Muscle layer of colon (tissue), 2 donors: ENCODE results near the gene EXOSC9.

ENCODE experiments used
- H3K27ac ChIP-seq: one replicate; pipeline ENCODE4 v1.7.0; 2013; ENCODE audit warnings: low read depth, mild to moderate bottlenecking, low read length, moderate library complexity
- H3K27me3 ChIP-seq, 2 donors: one replicate each; pipeline ENCODE4 v1.7.0; 2013; ENCODE audit warnings: low read length in 2 of 2, mild to moderate bottlenecking in 2 of 2; ENCODE audit not compliant: insufficient read depth in 2 of 2, control insufficient read depth in 1 of 2
- H3K36me3 ChIP-seq: one replicate; pipeline ENCODE4 v1.7.0; 2013; ENCODE audit warnings: mild to moderate bottlenecking, low read length; ENCODE audit not compliant: insufficient read depth
- H3K4me1 ChIP-seq: one replicate; pipeline ENCODE4 v1.7.0; 2013; ENCODE audit warnings: mild to moderate bottlenecking, low read length; ENCODE audit not compliant: insufficient read depth
- H3K4me3 ChIP-seq, 2 donors: one replicate each; pipeline ENCODE4 v1.7.0; 2013; ENCODE audit warnings: low read length in 2 of 2, low read depth in 1 of 2, mild to moderate bottlenecking in 1 of 2, moderate library complexity in 1 of 2
- H3K9ac ChIP-seq: one replicate; pipeline ENCODE4 v1.7.0; 2013; ENCODE audit warnings: low read length
- H3K9me3 ChIP-seq: one replicate; pipeline ENCODE4 v1.7.0; 2013; ENCODE audit warnings: mild to moderate bottlenecking, low read length
- donor health status: abdominal sarcoma.
- donor health status: Adenocarcinoma of cecum.

The EXOSC9 gene

DNA sequence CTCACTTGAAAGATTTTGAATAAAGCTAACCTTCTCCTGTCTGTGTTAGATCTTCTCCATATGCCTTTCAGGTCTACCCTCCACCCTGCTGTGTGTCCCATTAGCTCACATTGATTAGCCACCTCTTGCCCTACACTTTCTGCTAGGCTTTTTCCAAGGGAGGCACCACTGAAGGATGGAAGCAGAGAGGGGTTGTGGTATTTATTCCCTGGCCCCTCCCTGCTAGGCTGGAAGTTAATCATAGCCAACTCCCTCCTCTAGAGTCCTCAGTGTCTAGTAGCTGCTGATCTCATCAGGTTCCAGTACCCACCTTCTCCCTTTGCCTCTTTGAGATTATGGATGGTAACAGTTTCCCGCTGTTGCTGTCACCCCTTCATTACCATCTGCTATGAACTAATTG lies 27.2 kb upstream of the EXOSC9 start:
- H3K4me1 ChIP-seq, result no peaks in the 10 kb centered on the region
- H3K27me3 ChIP-seq, result no peaks in the 10 kb centered on the region
- H3K9ac ChIP-seq, result no peak overlapping the region
- H3K36me3 ChIP-seq, result no peaks in the 10 kb centered on the region
- no peaks in the 10 kb centered on the region for H3K9me3 ChIP-seq
- H3K4me3 ChIP-seq, result no peak overlapping the region
- H3K27ac ChIP-seq, result no peak overlapping the region

DNA sequence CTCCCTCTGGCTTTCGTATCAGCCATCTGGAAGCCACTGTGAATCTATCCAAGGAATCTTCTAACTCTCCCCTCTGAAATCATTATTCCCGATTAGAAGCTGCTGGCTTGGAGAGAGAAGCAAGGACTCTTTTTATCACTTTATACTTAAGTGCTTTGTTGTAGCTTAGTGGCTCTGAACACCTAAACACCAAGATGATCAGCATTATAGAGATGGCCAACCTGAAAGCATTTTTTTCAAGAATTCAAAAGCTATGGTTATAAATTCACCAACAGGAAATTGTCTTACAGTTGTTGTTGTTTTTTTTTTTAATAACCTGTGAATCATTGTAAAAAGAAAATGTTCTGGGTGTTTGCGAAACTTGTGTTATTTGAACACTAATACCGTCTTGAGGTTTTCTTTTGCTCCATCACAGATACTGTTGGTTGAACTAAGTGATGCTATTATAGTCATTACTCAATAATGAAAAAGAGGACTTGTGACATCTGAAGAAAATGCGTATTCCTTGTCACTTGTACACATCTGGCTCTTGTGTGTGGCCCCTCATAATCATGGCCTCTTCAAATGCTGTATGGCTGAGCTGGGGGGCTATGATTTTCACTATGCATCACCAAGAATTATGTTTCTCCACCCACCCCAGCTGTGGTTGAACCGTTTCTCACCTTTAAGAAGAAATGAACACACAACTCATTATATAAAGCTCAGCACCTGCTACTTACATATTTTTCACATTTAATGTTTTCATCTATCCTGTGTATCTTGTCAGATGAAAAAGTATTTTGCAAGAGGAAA lies 24.3 kb upstream of the EXOSC9 start:
- H3K4me3 ChIP-seq, result no peak overlapping the region
- H3K9me3 ChIP-seq, result no peaks in the 10 kb centered on the region
- no peaks in the 10 kb centered on the region for H3K27me3 ChIP-seq
- no peak overlapping the region for H3K27ac ChIP-seq
- H3K36me3 ChIP-seq, result no peaks in the 10 kb centered on the region
- H3K9ac ChIP-seq, result no peak overlapping the region
- no peaks in the 10 kb centered on the region for H3K4me1 ChIP-seq

DNA sequence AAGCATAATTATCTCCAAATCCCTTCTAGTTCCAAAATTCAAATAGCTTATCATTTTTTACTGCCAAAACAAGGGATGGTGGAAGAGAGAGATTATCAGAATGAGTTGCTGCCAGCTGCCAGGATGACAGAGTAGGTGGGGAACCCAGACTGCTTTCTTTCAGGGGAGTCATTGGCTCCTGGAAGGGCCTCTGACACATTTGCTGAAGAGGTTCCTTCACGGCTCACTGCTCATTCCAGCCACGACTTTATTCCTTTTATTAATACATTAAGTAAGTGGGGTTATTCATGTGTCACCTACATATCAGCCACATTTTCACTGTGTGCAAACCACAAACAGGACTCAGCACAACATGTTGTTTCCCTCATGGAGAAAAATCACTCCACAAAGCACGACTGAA lies 23.5 kb upstream of the EXOSC9 start:
- Histone ChIP-seq H3K4me3 (no peak overlapping the region), H3K9me3 (no peaks in the 10 kb centered on the region), H3K36me3 (no peaks in the 10 kb centered on the region), H3K27me3 (no peaks in the 10 kb centered on the region), H3K4me1 (no peaks in the 10 kb centered on the region), H3K27ac (no peak overlapping the region), H3K9ac (no peak overlapping the region)

DNA sequence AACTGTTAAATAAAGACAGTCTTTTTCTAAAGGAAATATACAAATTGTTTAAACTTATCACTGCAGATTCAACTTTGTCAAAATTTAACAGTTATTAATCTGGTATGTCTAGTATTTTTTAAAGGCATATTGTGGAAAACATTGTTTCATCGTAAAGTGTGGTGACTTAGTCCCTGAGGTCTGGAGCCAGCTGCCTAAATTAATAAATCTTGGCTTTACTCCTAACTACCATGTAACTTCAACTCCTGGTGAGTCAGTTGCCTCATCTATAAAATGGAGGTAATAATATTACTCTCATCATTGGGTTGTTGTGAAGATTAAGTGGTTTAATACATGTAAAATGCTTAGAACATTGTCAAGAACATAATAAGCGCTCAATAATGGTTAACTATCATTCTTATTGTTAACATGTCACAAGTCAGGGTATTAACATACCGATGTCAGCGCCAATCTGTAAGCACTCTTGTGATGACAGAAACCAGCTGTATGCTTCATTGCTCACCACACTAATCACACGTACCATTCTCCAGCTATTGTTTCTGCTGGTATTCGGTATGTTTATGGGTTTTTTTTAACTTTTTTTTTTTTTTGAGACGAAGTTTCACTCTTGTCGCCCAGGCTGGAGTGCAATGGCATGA lies 22.0 kb upstream of the EXOSC9 start:
- no peak overlapping the region for H3K27ac ChIP-seq
- H3K4me1 ChIP-seq, result no peaks in the 10 kb centered on the region
- no peaks in the 10 kb centered on the region for H3K27me3 ChIP-seq
- H3K9ac ChIP-seq, result no peak overlapping the region
- no peaks in the 10 kb centered on the region for H3K36me3 ChIP-seq
- H3K4me3 ChIP-seq, result no peak overlapping the region
- H3K9me3 ChIP-seq, result no peaks in the 10 kb centered on the region

DNA sequence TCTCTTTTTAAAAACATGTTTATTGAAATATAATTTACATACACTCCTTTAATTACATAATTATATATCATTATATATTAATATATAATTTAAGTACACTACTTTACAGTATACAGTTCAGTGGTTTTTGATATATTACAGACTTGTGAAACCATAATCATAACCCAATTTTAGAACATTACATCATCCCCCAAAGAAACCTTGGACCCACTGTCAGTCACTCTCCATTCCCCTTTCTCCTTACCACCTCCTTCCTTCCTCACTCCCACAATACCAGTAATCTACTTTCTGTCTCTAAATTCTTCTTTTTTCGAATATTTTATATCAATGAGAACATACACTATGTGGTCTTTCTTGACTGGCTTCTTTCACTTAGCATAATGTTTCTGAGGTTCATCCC lies 17.9 kb upstream of the EXOSC9 start:
- no peak overlapping the region for H3K9ac ChIP-seq
- H3K36me3 ChIP-seq, result no peaks in the 10 kb centered on the region
- H3K27me3 ChIP-seq, result no peaks in the 10 kb centered on the region
- no peaks in the 10 kb centered on the region for H3K4me1 ChIP-seq
- no peak overlapping the region for H3K4me3 ChIP-seq
- H3K27ac ChIP-seq, result no peak overlapping the region
- no peaks in the 10 kb centered on the region for H3K9me3 ChIP-seq

DNA sequence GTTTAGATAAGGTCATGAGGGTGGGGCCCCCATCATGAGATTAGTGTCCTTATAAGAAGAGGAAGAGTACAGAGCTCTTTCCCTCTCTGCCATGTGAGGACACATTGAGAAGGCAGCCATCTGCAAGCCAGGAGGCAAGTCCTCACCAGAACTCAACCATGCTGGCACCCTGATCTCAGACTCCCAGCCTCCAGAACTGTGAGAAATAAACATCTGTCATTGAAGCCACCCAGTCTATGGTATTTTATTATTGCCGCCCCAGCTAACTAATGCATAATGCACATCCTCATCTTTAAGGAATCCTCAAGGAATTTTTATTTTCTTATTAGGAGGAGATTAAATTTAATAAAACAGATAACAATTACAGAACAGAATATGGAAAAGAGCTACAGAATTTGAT lies 16.7 kb upstream of the EXOSC9 start:
- no peak overlapping the region for H3K9ac ChIP-seq
- H3K27ac ChIP-seq, result no peak overlapping the region
- H3K4me1 ChIP-seq, result no peaks in the 10 kb centered on the region
- H3K9me3 ChIP-seq, result no peaks in the 10 kb centered on the region
- no peak overlapping the region for H3K4me3 ChIP-seq
- H3K27me3 ChIP-seq, result no peaks in the 10 kb centered on the region
- no peaks in the 10 kb centered on the region for H3K36me3 ChIP-seq

DNA sequence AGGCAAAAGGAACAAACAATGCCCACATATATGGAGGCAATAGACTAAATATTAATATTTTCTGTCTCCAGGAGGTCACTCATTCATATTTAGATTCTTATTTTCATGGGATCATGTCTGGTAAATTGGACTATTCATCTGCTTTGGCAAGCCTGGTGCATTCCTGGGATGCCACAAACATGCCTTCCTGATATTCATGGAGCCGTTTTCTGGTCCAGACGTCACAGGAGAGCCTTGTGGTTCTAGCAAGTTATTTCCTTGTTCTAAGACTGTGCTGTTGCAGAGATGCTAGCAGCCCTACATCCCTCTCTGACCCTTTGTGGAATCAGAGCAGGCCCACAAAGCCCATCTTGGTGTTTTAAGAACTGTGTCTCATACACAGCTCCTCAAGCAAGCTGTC lies 16.1 kb upstream of the EXOSC9 start:
- Histone ChIP-seq H3K9me3 (no peaks in the 10 kb centered on the region), H3K4me1 (no peaks in the 10 kb centered on the region), H3K27ac (no peak overlapping the region), H3K4me3 (no peak overlapping the region), H3K9ac (no peak overlapping the region), H3K36me3 (no peaks in the 10 kb centered on the region), H3K27me3 (no peaks in the 10 kb centered on the region)

DNA sequence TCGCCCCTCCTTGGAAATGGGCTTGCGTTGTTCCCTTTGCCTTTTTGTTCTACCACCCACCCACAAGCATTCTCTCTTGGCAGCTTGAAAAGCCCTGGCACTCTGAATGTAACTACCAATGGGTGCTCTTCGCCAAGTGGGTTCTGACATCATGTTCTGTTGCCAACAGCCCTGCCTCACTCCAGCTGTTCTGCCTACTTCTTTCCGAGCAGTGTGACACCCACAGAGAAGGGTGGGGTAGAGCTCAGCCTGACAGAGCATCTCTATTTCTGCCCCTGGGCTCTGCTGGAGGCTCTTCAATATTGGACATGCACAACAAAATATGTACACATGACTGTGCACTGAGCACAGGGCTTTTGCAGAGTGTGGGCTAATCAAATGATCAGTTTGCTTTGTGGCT lies 15.6 kb upstream of the EXOSC9 start:
- Histone ChIP-seq H3K4me3 (no peak overlapping the region), H3K9me3 (no peaks in the 10 kb centered on the region), H3K4me1 (no peaks in the 10 kb centered on the region), H3K36me3 (no peaks in the 10 kb centered on the region), H3K27ac (no peak overlapping the region), H3K27me3 (no peaks in the 10 kb centered on the region), H3K9ac (no peak overlapping the region)

DNA sequence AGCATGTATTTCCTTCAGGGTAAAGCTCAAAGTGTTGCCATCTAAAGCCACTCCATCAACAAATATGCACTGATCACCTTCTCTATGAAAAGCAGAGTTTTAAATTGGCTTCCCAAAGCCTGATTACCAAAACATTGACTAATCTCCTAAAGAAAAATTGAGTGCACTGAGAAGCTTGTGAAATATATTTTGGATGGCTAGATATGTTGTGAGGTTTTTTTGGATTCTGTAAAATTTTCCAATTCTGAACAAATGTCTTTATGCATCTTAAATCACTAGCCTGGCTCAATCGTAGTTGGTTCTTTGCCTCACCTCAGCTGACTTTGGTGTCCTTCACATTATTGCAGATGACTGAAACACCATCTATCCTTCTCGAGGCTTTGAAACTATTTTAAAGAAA lies 14.9 kb upstream of the EXOSC9 start:
- H3K4me1 ChIP-seq, result no peaks in the 10 kb centered on the region

DNA sequence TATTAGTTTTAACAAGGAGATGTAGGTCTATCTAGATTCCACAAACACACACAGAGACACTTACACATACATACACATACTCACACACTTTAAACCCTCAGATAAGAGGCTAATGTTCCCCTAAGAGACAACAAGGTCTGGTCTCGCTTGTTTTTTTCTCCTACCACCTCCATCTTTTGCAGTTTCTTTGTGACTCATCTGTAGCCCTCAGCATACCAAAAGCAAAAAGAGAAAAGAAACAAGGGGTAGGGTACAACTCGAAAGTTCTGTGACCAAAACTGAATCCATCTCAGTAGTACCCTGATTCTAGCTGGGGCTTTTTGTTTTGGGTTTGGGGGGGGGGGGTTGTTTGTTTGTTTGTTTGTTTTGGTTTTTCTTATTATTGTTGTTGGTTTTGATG lies 12.2 kb upstream of the EXOSC9 start:
- no peaks in the 10 kb centered on the region for H3K27me3 ChIP-seq
- no peak overlapping the region for H3K9ac ChIP-seq
- no peak overlapping the region for H3K4me3 ChIP-seq
- no peak overlapping the region for H3K27ac ChIP-seq
- H3K36me3 ChIP-seq, result no peaks in the 10 kb centered on the region
- H3K4me1 ChIP-seq, result no peaks in the 10 kb centered on the region
- no peaks in the 10 kb centered on the region for H3K9me3 ChIP-seq

More for the DNA sequence above, 14.9 kb upstream of the EXOSC9 start:
- no peak overlapping the region for H3K9ac ChIP-seq
- H3K27me3 ChIP-seq, result no peaks in the 10 kb centered on the region
- no peak overlapping the region for H3K27ac ChIP-seq
- no peaks in the 10 kb centered on the region for H3K9me3 ChIP-seq
- H3K4me3 ChIP-seq, result no peak overlapping the region
- H3K36me3 ChIP-seq, result no peaks in the 10 kb centered on the region

DNA sequence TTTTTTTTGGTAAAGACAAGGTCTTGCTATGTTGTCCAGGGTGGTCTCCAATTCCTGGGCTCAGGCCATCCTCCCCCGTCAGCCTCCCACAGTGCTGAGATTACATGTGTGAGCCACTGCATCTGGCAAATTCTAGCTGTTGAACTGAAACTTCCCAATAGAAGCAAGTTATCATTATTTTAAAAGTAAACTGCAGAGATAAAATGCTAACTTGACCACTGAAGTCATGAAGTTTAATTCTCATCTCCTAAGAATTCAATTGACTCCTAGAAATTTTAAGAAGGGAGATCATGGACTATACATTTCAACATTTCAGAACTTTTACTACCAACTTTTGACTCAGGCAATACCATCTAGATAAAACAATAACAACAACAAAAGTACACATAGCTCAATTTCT lies 11.7 kb upstream of the EXOSC9 start:
- no peak overlapping the region for H3K27ac ChIP-seq
- no peaks in the 10 kb centered on the region for H3K9me3 ChIP-seq
- H3K36me3 ChIP-seq, result no peaks in the 10 kb centered on the region
- H3K9ac ChIP-seq, result no peak overlapping the region
- no peak overlapping the region for H3K4me3 ChIP-seq
- H3K27me3 ChIP-seq, result no peaks in the 10 kb centered on the region
- H3K4me1 ChIP-seq, result no peaks in the 10 kb centered on the region
